Astrocyte (in vitro differentiated cells and primary cell): Measurements from ENCODE around the gene IL3RA. TPM values are rescaled to one million over a fixed set of nuclear protein-coding genes. Genes with fewer than 3 reads are reported as not detected.
"Not testable (repeated sequence)": the region's sequence is repeated elsewhere in the genome, so short reads cannot be mapped to it uniquely, and the experiment has no call there.

Source experiments
- DNase-seq: peaks from one replicate; pipeline ENCODE4 v3.0.0-alpha.2; 2010; ENCODE audit warnings: low read depth
- FAIRE-seq: peaks from 2 replicates; lab custom pipeline; 2011; peaks lifted over from hg19 to GRCh38; lab: Jason Lieb, UNC
- H2AFZ ChIP-seq: 2 replicates; pipeline ENCODE4 v1.6.0; 2012; ENCODE audit warnings: low read depth, low read length, inconsistent platforms
- H3K27ac ChIP-seq: 2 replicates; pipeline ENCODE4 v1.5.1; 2011; ENCODE audit warnings: low read depth, low read length, inconsistent platforms
- H3K27me3 ChIP-seq: 2 replicates; pipeline ENCODE4 v1.6.0; 2011; ENCODE audit warnings: low read length, inconsistent platforms; ENCODE audit not compliant: insufficient read depth
- H3K36me3 ChIP-seq: 2 replicates; pipeline ENCODE4 v1.5.1; 2011; ENCODE audit warnings: low read length, inconsistent platforms; ENCODE audit not compliant: insufficient read depth
- H3K4me1 ChIP-seq: 2 replicates; pipeline ENCODE4 v1.5.1; 2011; ENCODE audit warnings: low read length, inconsistent platforms; ENCODE audit not compliant: insufficient read depth
- H3K4me2 ChIP-seq: 2 replicates; pipeline ENCODE4 v1.6.0; 2012; ENCODE audit warnings: low read length, inconsistent platforms
- H3K4me3 ChIP-seq: 2 replicates; pipeline ENCODE4 v1.5.1; 2011; ENCODE audit warnings: low read depth, mild to moderate bottlenecking, low read length, inconsistent platforms; ENCODE audit not compliant: insufficient read depth
- H3K79me2 ChIP-seq: 2 replicates; pipeline ENCODE4 v1.6.0; 2012; ENCODE audit warnings: mild to moderate bottlenecking, low read length, inconsistent platforms; ENCODE audit not compliant: insufficient read depth
- H3K9ac ChIP-seq: 2 replicates; pipeline ENCODE4 v1.6.0; 2012; ENCODE audit warnings: mild to moderate bottlenecking, low read length, inconsistent platforms
- H3K9me3 ChIP-seq: 2 replicates; pipeline ENCODE4 v1.5.1; 2012; ENCODE audit warnings: low read depth, mild to moderate bottlenecking, low read length, inconsistent platforms; ENCODE audit not compliant: insufficient read depth
- H4K20me1 ChIP-seq: 2 replicates; pipeline ENCODE4 v1.6.0; 2012; ENCODE audit warnings: low read length, inconsistent platforms; ENCODE audit not compliant: insufficient read depth
- H3K27ac Mint-ChIP-seq: one replicate; pipeline ENCODE4 v1.8.0; 2021; ENCODE audit warnings: mild to moderate bottlenecking, mixed read lengths; ENCODE audit not compliant: unreplicated experiment
- H3K27me3 Mint-ChIP-seq: one replicate; pipeline ENCODE4 v1.8.0; 2021; ENCODE audit warnings: low read depth, mixed read lengths; ENCODE audit not compliant: unreplicated experiment
- H3K36me3 Mint-ChIP-seq: one replicate; pipeline ENCODE4 v1.8.0; 2021; ENCODE audit warnings: low read depth, mixed read lengths; ENCODE audit not compliant: unreplicated experiment
- H3K4me1 Mint-ChIP-seq: one replicate; pipeline ENCODE4 v1.8.0; 2021; ENCODE audit warnings: low read depth, mixed read lengths; ENCODE audit not compliant: unreplicated experiment
- H3K4me3 Mint-ChIP-seq: one replicate; pipeline ENCODE4 v1.8.0; 2021; ENCODE audit warnings: mild to moderate bottlenecking, moderate library complexity, mixed read lengths; ENCODE audit not compliant: unreplicated experiment
- H3K9me3 Mint-ChIP-seq: one replicate; pipeline ENCODE4 v1.8.0; 2021; ENCODE audit warnings: mild to moderate bottlenecking, mixed read lengths; ENCODE audit not compliant: unreplicated experiment
- EZH2 ChIP-seq: IDR thresholded peaks from 2 replicates; pipeline ENCODE4 v1.6.1; 2012; ENCODE audit warnings: mild to moderate bottlenecking, low read length, inconsistent platforms; ENCODE audit not compliant: insufficient read depth
- total RNA-seq: library from RNA; stranded (reverse); gene quantifications from 2 replicates; pipeline ENCODE4 v1.2.1, GENCODE V29; 2021
- TF ChIP-seq, protein P1 (sequence below): IDR thresholded peaks from 2 replicates; pipeline ENCODE4 v1.5.1; 2011; ENCODE audit warnings: low read depth, mild to moderate bottlenecking, inconsistent platforms, low read length, moderate library complexity; ENCODE audit not compliant: insufficient read depth

The IL3RA gene
- total RNA-seq, 1 donor from 2014 or later: not detected

DNA sequence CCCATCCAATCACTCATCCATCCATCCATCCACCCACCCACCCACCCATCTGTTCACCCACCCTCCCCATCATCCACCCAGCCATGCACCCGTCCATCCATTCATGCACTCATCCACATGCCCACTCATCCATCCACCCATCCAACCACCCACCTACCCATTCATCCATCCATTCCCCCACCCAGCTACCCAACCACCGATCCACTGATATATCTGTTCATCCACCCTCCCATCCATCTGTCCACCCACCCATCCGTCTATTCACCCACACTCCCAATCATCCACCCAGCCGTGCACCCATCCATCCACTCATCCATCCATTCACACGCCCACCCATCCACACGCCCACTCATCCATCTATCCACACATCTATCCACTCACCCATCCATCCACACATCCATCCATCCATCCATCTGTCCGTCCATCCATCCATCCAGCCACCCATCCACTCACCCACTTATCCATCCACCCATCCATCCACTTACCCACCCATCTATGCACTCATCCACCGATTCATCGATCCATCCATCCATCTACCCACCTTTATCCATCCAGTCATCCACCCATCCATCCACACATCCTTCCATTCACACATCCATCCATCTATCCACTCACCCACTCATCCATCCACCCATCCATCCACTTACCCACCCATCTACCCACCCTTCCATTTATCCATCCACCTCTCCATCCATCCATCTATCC, 87.7 kb downstream of the IL3RA start:
- Histone ChIP-seq H4K20me1 (peaks cover 13% of the 10 kb centered on the region), H2AFZ (no peak overlapping the region), H3K27ac (no peak overlapping the region), H3K4me3 (no peak overlapping the region), H3K36me3 (peaks cover 4% of the 10 kb centered on the region), H3K79me2 (no peaks in the 10 kb centered on the region), H3K4me2 (no peak overlapping the region), H3K9me3 (peaks cover 15% of the 10 kb centered on the region), H3K9ac (no peak overlapping the region), H3K27me3 (no peaks in the 10 kb centered on the region), H3K4me1 (no peaks in the 10 kb centered on the region)
- DNase-seq: no peak
- Mint-ChIP-seq H3K4me1 (no peaks in the 10 kb centered on the region), H3K36me3 (peaks cover 24% of the 10 kb centered on the region), H3K9me3 (peaks cover 19% of the 10 kb centered on the region), H3K27me3 (no peaks in the 10 kb centered on the region), H3K27ac (no peak overlapping the region), H3K4me3 (no peak overlapping the region)
- TF ChIP-seq, protein P1, sequence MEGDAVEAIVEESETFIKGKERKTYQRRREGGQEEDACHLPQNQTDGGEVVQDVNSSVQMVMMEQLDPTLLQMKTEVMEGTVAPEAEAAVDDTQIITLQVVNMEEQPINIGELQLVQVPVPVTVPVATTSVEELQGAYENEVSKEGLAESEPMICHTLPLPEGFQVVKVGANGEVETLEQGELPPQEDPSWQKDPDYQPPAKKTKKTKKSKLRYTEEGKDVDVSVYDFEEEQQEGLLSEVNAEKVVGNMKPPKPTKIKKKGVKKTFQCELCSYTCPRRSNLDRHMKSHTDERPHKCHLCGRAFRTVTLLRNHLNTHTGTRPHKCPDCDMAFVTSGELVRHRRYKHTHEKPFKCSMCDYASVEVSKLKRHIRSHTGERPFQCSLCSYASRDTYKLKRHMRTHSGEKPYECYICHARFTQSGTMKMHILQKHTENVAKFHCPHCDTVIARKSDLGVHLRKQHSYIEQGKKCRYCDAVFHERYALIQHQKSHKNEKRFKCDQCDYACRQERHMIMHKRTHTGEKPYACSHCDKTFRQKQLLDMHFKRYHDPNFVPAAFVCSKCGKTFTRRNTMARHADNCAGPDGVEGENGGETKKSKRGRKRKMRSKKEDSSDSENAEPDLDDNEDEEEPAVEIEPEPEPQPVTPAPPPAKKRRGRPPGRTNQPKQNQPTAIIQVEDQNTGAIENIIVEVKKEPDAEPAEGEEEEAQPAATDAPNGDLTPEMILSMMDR: no peak
- no peak for TF ChIP-seq EZH2
- no peak for FAIRE-seq

DNA sequence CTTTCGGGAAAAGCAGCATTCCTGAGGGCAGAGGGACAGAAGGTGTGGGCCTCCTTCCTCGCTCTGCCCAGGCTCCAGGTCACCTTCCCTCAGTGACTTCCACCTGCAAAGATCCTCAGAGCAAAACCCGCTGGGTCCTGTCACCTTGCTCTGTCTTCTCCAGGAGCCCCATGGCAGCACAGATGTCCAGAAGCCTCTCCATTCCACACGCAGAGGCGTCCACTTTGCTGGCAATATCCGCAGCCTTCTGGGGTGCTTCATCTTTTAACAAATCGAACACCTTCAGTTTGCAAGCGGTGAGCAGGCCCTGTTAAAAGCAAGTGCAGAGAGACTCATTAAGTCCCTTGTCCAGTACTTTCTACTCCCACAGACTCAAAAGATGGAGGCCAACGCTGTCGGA, 88.8 kb downstream of the IL3RA start:
- peaks cover 19% of the 10 kb centered on the region for H3K9me3 Mint-ChIP-seq
- Histone ChIP-seq H3K9ac (no peak overlapping the region), H3K4me2 (no peak overlapping the region), H3K27ac (no peak overlapping the region), H3K9me3 (peaks cover 15% of the 10 kb centered on the region), H4K20me1 (peaks cover 7% of the 10 kb centered on the region), H3K79me2 (no peaks in the 10 kb centered on the region), H3K27me3 (no peaks in the 10 kb centered on the region), H3K4me3 (no peak overlapping the region), H3K36me3 (peaks cover 4% of the 10 kb centered on the region), H2AFZ (no peak overlapping the region), H3K4me1 (no peaks in the 10 kb centered on the region)
- FAIRE-seq (no peak), DNase-seq (no peak)
- H3K4me1 Mint-ChIP-seq: no peaks in the 10 kb centered on the region
- H3K27me3 Mint-ChIP-seq: no peaks in the 10 kb centered on the region
- H3K27ac Mint-ChIP-seq: no peak overlapping the region
- TF ChIP-seq, protein P1: no peak
- no peak for TF ChIP-seq EZH2
- peaks cover 22% of the 10 kb centered on the region for H3K36me3 Mint-ChIP-seq
- H3K4me3 Mint-ChIP-seq: no peak overlapping the region

DNA sequence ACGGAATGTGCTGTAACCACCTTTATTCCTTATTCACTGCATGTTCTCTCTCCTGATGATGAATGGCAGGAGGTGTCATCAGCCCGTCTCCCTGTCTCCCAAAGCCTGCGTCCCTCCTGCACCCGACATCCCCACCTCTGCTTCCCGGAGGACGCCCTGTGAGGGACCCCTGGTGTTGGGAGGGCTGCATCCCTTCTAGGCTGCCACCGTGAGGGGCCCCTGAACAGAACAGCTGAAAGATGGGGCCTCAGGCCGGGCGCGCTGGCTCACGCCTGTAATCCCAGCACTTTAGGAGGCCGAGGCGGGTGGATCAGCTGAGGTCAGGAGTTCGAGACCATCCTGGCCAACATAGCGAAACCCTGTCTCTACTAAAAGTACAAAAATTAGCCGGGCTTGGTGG, 89.7 kb downstream of the IL3RA start:
- H3K9me3 Mint-ChIP-seq: peaks cover 19% of the 10 kb centered on the region
- not testable (repeated sequence) for DNase-seq, H3K27ac Mint-ChIP-seq, H3K9ac ChIP-seq, H3K27ac ChIP-seq, H3K27me3 ChIP-seq, H3K36me3 ChIP-seq, H3K79me2 ChIP-seq, H3K4me1 ChIP-seq, H3K27me3 Mint-ChIP-seq, H3K4me2 ChIP-seq, H3K4me3 Mint-ChIP-seq, H4K20me1 ChIP-seq, H2AFZ ChIP-seq, H3K4me3 ChIP-seq, FAIRE-seq, H3K4me1 Mint-ChIP-seq
- peaks cover 15% of the 10 kb centered on the region for H3K9me3 ChIP-seq
- peaks cover 19% of the 10 kb centered on the region for H3K36me3 Mint-ChIP-seq
